CD14-positive monocyte (primary cell): ENCODE data around the gene CEACAM6. TPM values are rescaled to one million over a fixed set of nuclear protein-coding genes. Genes with fewer than 3 reads are reported as not detected.

Experiments used
- DNase-seq, 3 donors: peaks; one replicate each; pipeline ENCODE4 v3.0.0-alpha.2; 2011 to 2022
- H2AFZ ChIP-seq: 2 replicates; pipeline ENCODE4 v1.6.0; 2012; ENCODE audit warnings: mild to moderate bottlenecking, low read depth, low read length, inconsistent platforms; ENCODE audit not compliant: insufficient read depth, poor library complexity, severe bottlenecking
- H3K27ac ChIP-seq, 2 donors: 1 replicate in 1 of 2; 2 replicates in 1 of 2; pipeline ENCODE4 v1.5.1; 2012 to 2013; ENCODE audit warnings: low read length in 2 of 2, control low read depth in 1 of 2, inconsistent platforms in 1 of 2, low read depth in 1 of 2, mild to moderate bottlenecking in 1 of 2
- H3K27me3 ChIP-seq, 2 donors: one replicate each; pipeline versions ENCODE4 v1.6.0 to v1.6.1; 2011 to 2013; ENCODE audit warnings: low read length in 2 of 2; ENCODE audit not compliant: control insufficient read depth in 2 of 2, insufficient read depth in 2 of 2
- H3K36me3 ChIP-seq, 2 donors: replicated peaks in 1 of 2; 1 replicate in 1 of 2; 2 replicates in 1 of 2; pipeline versions ENCODE4 v1.5.1 to v1.6.1; 2012 to 2013; ENCODE audit warnings: low read length in 2 of 2, control low read depth in 1 of 2, inconsistent platforms in 1 of 2, mild to moderate bottlenecking in 1 of 2; ENCODE audit not compliant: insufficient read depth in 2 of 2, control insufficient read depth in 1 of 2
- H3K4me1 ChIP-seq, 2 donors: 1 replicate in 1 of 2; 2 replicates in 1 of 2; pipeline versions ENCODE4 v1.5.1 to v1.6.1; 2012 to 2013; ENCODE audit warnings: low read length in 2 of 2, control low read depth in 1 of 2, inconsistent platforms in 1 of 2, mild to moderate bottlenecking in 1 of 2, moderate library complexity in 1 of 2; ENCODE audit not compliant: insufficient read depth in 2 of 2, control insufficient read depth in 1 of 2
- H3K4me2 ChIP-seq: replicated peaks from 2 replicates; pipeline ENCODE3; 2012; ENCODE audit warnings: low read length, moderate library complexity, mild to moderate bottlenecking; ENCODE audit not compliant: poor library complexity, severe bottlenecking; ENCODE audit errors: extremely low read depth
- H3K4me3 ChIP-seq, 3 experiments: fragments of 200-600 bp in 1 of 3; sonication (generic) in 1 of 3; replicated peaks in 1 of 3; 1 replicate in 2 of 3; 2 replicates in 1 of 3; pipeline ENCODE4 v1.5.1; 2011 to 2013; ENCODE audit warnings: low read length in 3 of 3, mild to moderate bottlenecking in 3 of 3, control low read depth in 2 of 3, low read depth in 2 of 3, inconsistent platforms in 1 of 3, moderate library complexity in 1 of 3
- H3K79me2 ChIP-seq: 2 replicates; pipeline ENCODE4 v1.6.0; 2012; ENCODE audit warnings: mild to moderate bottlenecking, control low read depth, inconsistent platforms, low read length, moderate library complexity; ENCODE audit not compliant: insufficient read depth
- H3K9ac ChIP-seq: 2 replicates; pipeline ENCODE4 v1.6.0; 2017; ENCODE audit warnings: low read length, mild to moderate bottlenecking; ENCODE audit not compliant: insufficient read depth, poor library complexity, severe bottlenecking
- H3K9me3 ChIP-seq, 2 donors: replicated peaks in 1 of 2; 1 replicate in 1 of 2; 2 replicates in 1 of 2; pipeline versions ENCODE4 v1.5.1 to v1.6.1; 2012 to 2013; ENCODE audit warnings: low read length in 2 of 2, control low read depth in 1 of 2; ENCODE audit not compliant: control insufficient read depth in 1 of 2, insufficient read depth in 1 of 2
- H4K20me1 ChIP-seq: 2 replicates; pipeline ENCODE4 v1.6.0; 2012; ENCODE audit warnings: mild to moderate bottlenecking, low read length, control low read depth, moderate library complexity; ENCODE audit not compliant: insufficient read depth
- H3K27ac Mint-ChIP-seq, 7 donors: one replicate each; pipeline ENCODE4 v1.8.0; 2020; ENCODE audit warnings: mild to moderate bottlenecking in 7 of 7, mixed read lengths in 7 of 7, moderate library complexity in 6 of 7, inconsistent platforms in 2 of 7
- H3K27me3 Mint-ChIP-seq, 3 donors: one replicate each; pipeline ENCODE4 v1.8.0; 2021 to 2022; ENCODE audit warnings: low read depth in 3 of 3, mild to moderate bottlenecking in 3 of 3, mixed read lengths in 3 of 3, moderate library complexity in 3 of 3, inconsistent platforms in 1 of 3
- H3K36me3 Mint-ChIP-seq, 2 donors: one replicate each; pipeline ENCODE4 v1.8.0; 2020; ENCODE audit warnings: mixed read lengths in 2 of 2, inconsistent platforms in 1 of 2, mild to moderate bottlenecking in 1 of 2
- H3K4me1 Mint-ChIP-seq: one replicate; pipeline ENCODE4 v1.8.0; 2020; ENCODE audit warnings: mild to moderate bottlenecking, mixed read lengths
- H3K4me3 Mint-ChIP-seq, 2 donors: one replicate each; pipeline ENCODE4 v1.8.0; 2020; ENCODE audit warnings: mild to moderate bottlenecking in 2 of 2, mixed read lengths in 2 of 2, moderate library complexity in 1 of 2
- H3K9me3 Mint-ChIP-seq, 7 donors: one replicate each; pipeline ENCODE4 v1.8.0; 2020 to 2022; ENCODE audit warnings: mixed read lengths in 7 of 7, mild to moderate bottlenecking in 6 of 7, moderate library complexity in 6 of 7, inconsistent platforms in 2 of 7
- CTCF ChIP-seq: fragments of 200-600 bp; IDR thresholded peaks from one replicate; pipeline ENCODE4 v1.8.0; 2022; ENCODE audit warnings: antibody characterized with exemption, mild to moderate bottlenecking
- WGBS: methylation state at CpG from one replicate; pipeline ENCODE4 v1.1.5; 2013; ENCODE audit warnings: missing lambda C conversion rate; ENCODE audit not compliant: insufficient coverage; 5-methylcytosine and 5-hydroxymethylcytosine counted together
- intact Hi-C, 2 donors: fragments of 100-400 bp; cut with micrococcal nuclease; formaldehyde crosslinking; loops; one replicate each; pipeline versions ENCODE4 v1.15.0 to v1.15.1; 2023
- polyA plus RNA-seq, 3 donors: library from polyadenylated mRNA; depleted of rRNA in 1 of 3; unstranded in 2 of 3; stranded (reverse) in 1 of 3; fragments of 300-500 nt in 2 of 3; fragments of >200 nt in 1 of 3; fragmentation: Illumina TruSeq in 2 of 3; gene quantifications; 1 replicate in 2 of 3; 2 replicates in 1 of 3; pipeline ENCODE4 v1.2.3, GENCODE V29; 2012 to 2021

The CEACAM6 gene
- polyA plus RNA-seq, 3 donors = 0.07 TPM; not detected in 2

- peak; percentile 98 for TF ChIP-seq CTCF
- H3K4me2 ChIP-seq = no peak overlapping the region
- peak overlapping the region; percentile 61 to 63 for H3K27ac ChIP-seq
- Mint-ChIP-seq H3K4me3 (no peak overlapping the region), H3K27ac (peak overlapping the region; percentile 79 to 92 (median 85)), H3K36me3 (peaks cover 15 to 22% of the 10 kb centered on the region in 2 donors), H3K27me3 (peaks cover 13 to 18% (median 15%) of the 10 kb centered on the region in 3 donors), H3K4me1 (peaks cover 55% of the 10 kb centered on the region), H3K9me3 (no peaks in the 10 kb centered on the region)
- intact Hi-C loops = no loop called here
- H3K27me3 ChIP-seq = peaks cover 2% of the 10 kb centered on the region in 2 donors
- 3% methylated on average over 3 of the region's 5 CpGs for WGBS
- H3K36me3 ChIP-seq = no peaks in the 10 kb centered on the region
- no peaks in the 10 kb centered on the region for H4K20me1 ChIP-seq
- DNase-seq = peak; percentile 67 to 85 (median 84)
- H3K4me3 ChIP-seq = no peak overlapping the region
- no peak overlapping the region for H2AFZ ChIP-seq
- H3K79me2 ChIP-seq = peaks cover 9% of the 10 kb centered on the region
- no peaks in the 10 kb centered on the region for H3K9me3 ChIP-seq
- peaks cover 50 to 56% of the 10 kb centered on the region in 2 donors for H3K4me1 ChIP-seq
- H3K9ac ChIP-seq = no peak overlapping the region
These were observed 39.7 kb downstream of the CEACAM6 start for GRCh38 chr19:41795031-41795461.

- Histone ChIP-seq H3K4me2 (peak within 1 kb of the TSS; percentile 58), H3K9me3 (peaks cover 0 to 8% of the 10 kb centered on the region in 2 donors), H3K36me3 (no peaks in the 10 kb centered on the region), H4K20me1 (no peaks in the 10 kb centered on the region), H3K4me3 (peak within 1 kb of the TSS in 2 of 3 experiments; percentile 28 to 62), H3K27ac (peak within 1 kb of the TSS; percentile 61 to 65), H3K27me3 (peaks cover 2% of the 10 kb centered on the region in 2 donors), H3K4me1 (peaks cover 58 to 66% of the 10 kb centered on the region in 2 donors), H3K79me2 (peaks cover 9% of the 10 kb centered on the region), H3K9ac (peak within 1 kb of the TSS; percentile 35), H2AFZ (no peak within 1 kb of the TSS)
- intact Hi-C loops = loop anchor here in 1 of 2 donors (2.0 kb wide), 1 partner anchor 14 kb away; no protein-coding TSS in a partner anchor
- Mint-ChIP-seq H3K9me3 (peaks cover 2 to 10% (median 5%) of the 10 kb centered on the region in 7 donors), H3K36me3 (peaks cover 18 to 30% of the 10 kb centered on the region in 2 donors), H3K27ac (peak within 1 kb of the TSS; percentile 84 to 96 (median 89)), H3K4me1 (peaks cover 66% of the 10 kb centered on the region), H3K4me3 (peak within 1 kb of the TSS; percentile 57 to 80), H3K27me3 (peaks cover 11 to 17% (median 12%) of the 10 kb centered on the region in 3 donors)
- DNase-seq = peak in 2 of 3 donors; percentile 27 to 44
- no peak for TF ChIP-seq CTCF
These were observed 41.0 kb downstream of the CEACAM6 start, which contains the start of gene CEACAM3 for GRCh38 chr19:41796362-41796761. Gene CEACAM3, plus strand, starts transcription at chr19:41796587. Its CDS starts 91 bp downstream, at chr19:41796678.
